ENCODE measurements around the gene GADD45G. TPM values are rescaled to one million over a fixed set of nuclear protein-coding genes. Genes with fewer than 3 reads are reported as not detected.
A peak's percentile ranks its signal among the peaks of the same experiment; 100 is the strongest.

Gene GADD45G
- total RNA-seq, 1 donor from 2014 or later: 14.4 TPM

DNA sequence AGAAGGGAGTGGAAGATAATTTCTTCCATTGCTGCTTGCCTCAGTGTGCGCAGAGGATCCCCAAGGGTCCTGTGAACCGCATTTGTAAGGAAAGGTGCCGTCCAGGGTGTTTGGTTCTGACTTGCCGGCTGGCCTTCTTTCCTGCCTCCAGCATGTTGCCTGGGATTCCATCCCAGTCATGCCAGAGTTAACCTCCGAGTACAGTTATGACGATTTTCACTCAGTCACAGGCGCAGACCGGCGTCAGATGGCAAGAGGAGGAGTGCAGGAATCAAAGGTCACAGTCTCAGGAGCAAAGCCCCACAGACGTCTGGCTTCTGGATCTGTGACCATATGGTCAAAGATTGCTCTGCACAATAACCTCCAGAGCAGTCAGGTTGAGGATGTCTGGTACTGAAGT is 5.9 kb upstream of the GADD45G start:
- H3K36me3 ChIP-seq: no peaks in the 10 kb centered on the region
- H3K9me3 ChIP-seq: no peaks in the 10 kb centered on the region
- DNase-seq (no peak), ATAC-seq (no peak)
- intact Hi-C loops (cut with DNase I): loop anchor here (5.0 kb wide), 1 partner anchor 503 kb away; no protein-coding TSS in a partner anchor
- H3K27ac ChIP-seq: no peak overlapping the region
- no peak overlapping the region for H3K4me3 ChIP-seq
- peaks cover 14% of the 10 kb centered on the region for H3K4me1 ChIP-seq
- TF ChIP-seq CTCF (IDR thresholded peaks at IDR 0.05): no peak
- H3K27me3 ChIP-seq (ENCODE audit: low read depth): no peaks in the 10 kb centered on the region

- no peaks in the 10 kb centered on the region for H3K9me3 ChIP-seq
- no peak overlapping the region for H3K27ac ChIP-seq
- TF ChIP-seq CTCF (IDR thresholded peaks at IDR 0.05): no peak
Observed at GRCh38 chr9:89600831-89601230, 4.0 kb upstream of the GADD45G start.

DNA sequence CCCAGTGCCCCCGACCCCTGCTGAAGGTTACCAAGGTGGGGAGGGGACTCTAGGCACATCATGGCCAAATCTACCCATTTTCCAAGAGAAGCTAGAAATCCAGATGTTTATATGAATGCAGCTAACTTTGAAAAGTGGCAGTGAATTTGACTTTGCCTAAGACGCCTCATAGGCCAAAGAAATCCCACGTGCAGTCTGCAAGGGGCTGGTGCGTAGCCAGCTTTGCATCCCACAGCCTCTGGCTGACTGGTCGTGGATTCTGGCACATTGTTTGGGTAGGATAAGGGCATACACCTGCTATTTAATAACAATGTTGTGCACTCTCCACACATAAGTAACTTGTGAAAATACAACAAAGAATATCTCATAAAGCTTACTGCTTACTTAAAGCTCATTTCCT is 3.5 kb upstream of the GADD45G start:
- intact Hi-C loops (cut with DNase I): no loop called here

More at GRCh38 chr9:89600831-89601230, 4.0 kb upstream of the GADD45G start:
- no peak overlapping the region for H3K4me3 ChIP-seq
- H3K4me1 ChIP-seq: peaks cover 21% of the 10 kb centered on the region
- no peak for ATAC-seq
- intact Hi-C loops (cut with DNase I): no loop called here
- H3K36me3 ChIP-seq: no peaks in the 10 kb centered on the region
- DNase-seq: no peak
- H3K27me3 ChIP-seq (ENCODE audit: low read depth): no peaks in the 10 kb centered on the region

DNA sequence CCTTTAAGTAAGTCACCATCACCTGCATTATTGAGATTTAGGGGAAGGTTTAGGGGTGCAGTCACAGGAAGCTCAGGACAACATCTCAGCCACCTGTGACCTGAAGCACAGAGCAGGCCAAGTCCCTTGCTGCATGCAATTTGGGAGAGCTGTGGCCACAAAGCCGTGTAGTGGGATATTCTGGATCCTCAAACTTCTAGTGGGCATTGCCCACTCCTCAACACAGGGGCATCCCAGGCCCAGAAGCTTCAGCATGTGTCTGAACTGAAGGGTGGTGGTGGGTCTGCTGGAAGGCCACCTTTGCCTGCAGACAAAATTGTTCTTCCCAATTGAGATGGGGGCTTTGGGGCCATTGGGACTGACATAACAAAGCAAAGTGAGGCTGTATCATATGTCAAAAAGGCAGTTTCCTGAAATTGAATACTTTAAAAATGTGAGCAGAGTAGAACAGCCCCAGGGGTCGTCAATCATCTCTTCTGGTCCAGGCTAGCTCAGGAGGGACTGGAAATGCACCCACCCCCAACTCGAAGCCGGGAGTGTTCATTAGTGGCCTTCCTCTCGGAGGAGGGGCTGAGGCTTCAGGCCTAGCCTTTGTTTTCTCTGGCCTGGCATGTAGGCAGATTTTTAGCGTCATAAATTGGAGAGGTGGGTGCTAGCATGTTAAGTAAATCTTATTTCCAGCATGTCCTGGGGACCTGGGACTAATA is 2.8 kb upstream of the GADD45G start:
- no peak overlapping the region for H3K4me3 ChIP-seq
- intact Hi-C loops (cut with DNase I): no loop called here
- no peak for TF ChIP-seq CTCF (IDR thresholded peaks at IDR 0.05)
- ATAC-seq (no peak), DNase-seq (no peak)
- no peaks in the 10 kb centered on the region for H3K9me3 ChIP-seq
- H3K27me3 ChIP-seq (ENCODE audit: low read depth): no peaks in the 10 kb centered on the region
- no peak overlapping the region for H3K27ac ChIP-seq
- H3K36me3 ChIP-seq: no peaks in the 10 kb centered on the region
- H3K4me1 ChIP-seq: peaks cover 33% of the 10 kb centered on the region

More for the DNA sequence above, 3.5 kb upstream of the GADD45G start:
- TF ChIP-seq CTCF (IDR thresholded peaks at IDR 0.05): no peak
- no peaks in the 10 kb centered on the region for H3K27me3 ChIP-seq (ENCODE audit: low read depth)
- H3K4me3 ChIP-seq: no peak overlapping the region
- no peak for ATAC-seq
- no peaks in the 10 kb centered on the region for H3K9me3 ChIP-seq
- peaks cover 26% of the 10 kb centered on the region for H3K4me1 ChIP-seq
- DNase-seq: no peak
- H3K27ac ChIP-seq: no peak overlapping the region
- no peaks in the 10 kb centered on the region for H3K36me3 ChIP-seq

DNA sequence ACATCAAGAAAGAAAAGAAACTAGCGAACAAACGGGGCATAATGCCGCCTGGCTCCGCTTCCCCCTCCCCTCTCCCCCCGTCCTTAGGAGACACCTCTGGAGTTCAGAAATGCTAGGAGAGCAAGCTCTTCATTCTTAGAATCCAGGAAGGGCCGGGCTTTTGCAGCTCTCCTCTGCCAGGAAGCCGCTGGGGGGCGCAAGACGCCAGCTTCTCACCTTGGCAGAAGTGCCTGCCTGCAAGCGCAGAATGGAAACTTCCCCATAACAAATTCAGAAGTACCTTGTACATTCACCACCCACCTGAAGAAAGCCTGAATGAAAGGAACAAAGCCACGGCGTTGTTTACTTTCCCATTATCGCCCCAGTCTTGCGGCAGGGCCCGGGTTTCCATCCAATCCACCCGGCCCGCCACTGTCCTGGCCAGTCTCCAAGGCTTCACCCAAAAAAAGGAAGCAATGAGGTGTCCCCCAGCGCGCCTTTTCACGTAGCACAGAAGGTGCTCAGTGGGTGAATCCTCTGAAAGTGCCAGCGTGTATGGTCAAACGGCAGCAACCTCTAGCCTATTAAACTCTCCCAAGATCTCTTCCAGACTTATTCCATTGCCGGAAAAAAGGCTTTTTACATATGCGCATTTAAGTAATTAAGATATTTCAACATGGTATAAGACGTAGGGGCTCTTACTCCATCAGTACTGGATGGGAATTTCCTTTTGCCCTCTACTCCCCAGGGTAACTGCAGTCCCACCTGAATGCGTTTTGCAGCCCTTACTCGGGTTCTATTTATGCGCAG is 1.6 kb upstream of the GADD45G start:
- DNase-seq: peak; percentile 93
- H3K27me3 ChIP-seq (ENCODE audit: low read depth): no peaks in the 10 kb centered on the region
- H3K36me3 ChIP-seq: no peaks in the 10 kb centered on the region
- peak; percentile 88 for TF ChIP-seq CTCF (IDR thresholded peaks at IDR 0.05)
- H3K4me3 ChIP-seq: peak overlapping the region; percentile 80
- no peaks in the 10 kb centered on the region for H3K9me3 ChIP-seq
- ATAC-seq: peak; percentile 50 to 58
- intact Hi-C loops (cut with DNase I): no loop called here
- peaks cover 41% of the 10 kb centered on the region for H3K4me1 ChIP-seq
- H3K27ac ChIP-seq: peak overlapping the region; percentile 69

Data from lower lobe of right lung (tissue), 2 donors.